ENCODE data around the gene ANKRD33B.

- no peak for TF ChIP-seq CTCF (IDR thresholded peaks at IDR 0.05)
- no peak for TF ChIP-seq POLR2AphosphoS5 (IDR thresholded peaks at IDR 0.05)
- no peak for TF ChIP-seq EP300 (IDR thresholded peaks at IDR 0.05)
- no peak for TF ChIP-seq POLR2A (IDR thresholded peaks at IDR 0.05)
Observed at GRCh38 chr5:10689391-10690081, 125.7 kb downstream of the ANKRD33B start.

All from suprapubic skin (tissue), 4 donors.